HG03575 (cell line): Measurements from ENCODE around the gene NFS1.
"Not testable (repeated sequence)": the region's sequence is repeated elsewhere in the genome, so short reads cannot be mapped to it uniquely, and the experiment has no call there.

Experiments used
- ATAC-seq: cut with Tn5 transposase; IDR thresholded peaks from one replicate; pipeline ENCODE4 v1.9.1; 2021; ENCODE audit not compliant: unreplicated experiment, insufficient number of reproducible peaks, low FRiP score; ENCODE audit errors: extremely low read depth

The NFS1 gene

DNA sequence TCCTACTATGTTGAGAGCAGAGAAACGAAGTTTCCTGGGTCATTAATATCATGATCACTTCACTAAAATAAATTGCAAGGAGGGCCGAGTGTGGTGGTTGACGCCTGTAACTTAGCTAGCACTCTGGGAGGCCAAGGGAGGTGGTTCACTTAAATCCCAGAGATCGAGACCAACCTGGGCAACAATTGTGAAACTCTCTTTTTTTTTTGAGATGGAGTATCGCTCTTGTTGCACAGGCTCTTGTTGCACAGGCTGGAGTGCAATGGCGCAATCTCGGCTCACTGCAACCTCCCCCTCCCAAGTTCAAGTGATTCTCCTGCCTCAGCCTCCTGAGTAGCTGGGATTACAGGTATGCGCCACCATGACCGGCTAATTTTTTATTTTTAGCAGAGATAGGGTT lies 14.0 kb upstream of the NFS1 start:
- ATAC-seq = not testable (repeated sequence)

DNA sequence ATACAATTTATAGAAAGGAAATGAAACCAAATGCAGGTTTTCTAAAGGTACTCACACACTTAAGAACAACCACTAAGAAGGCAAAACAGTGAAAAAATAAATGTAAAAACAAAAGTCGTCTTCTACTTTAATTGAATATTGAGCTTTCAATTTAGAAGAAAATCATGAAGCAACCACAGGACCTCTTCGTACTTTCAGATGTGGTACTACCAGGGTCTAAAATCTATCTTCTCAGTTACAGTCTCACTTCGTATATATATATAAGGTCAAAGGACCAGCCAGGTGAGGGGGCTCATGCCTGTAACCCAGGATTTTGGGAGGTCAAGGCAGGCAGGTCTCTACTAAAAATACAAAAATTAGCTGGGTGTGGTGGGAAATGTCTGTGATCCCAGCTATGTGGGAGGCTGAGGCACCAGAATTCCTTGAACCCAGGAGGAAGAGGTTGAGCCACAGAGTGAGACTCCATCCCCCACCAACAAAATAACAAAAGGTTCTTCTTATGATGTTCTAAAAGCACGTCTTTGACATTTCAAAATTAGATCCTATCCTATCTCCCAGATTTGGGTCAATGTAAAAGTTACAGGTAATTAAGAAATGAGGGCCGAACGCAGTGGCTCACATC lies 12.5 kb upstream of the NFS1 start:
- no peak for ATAC-seq

DNA sequence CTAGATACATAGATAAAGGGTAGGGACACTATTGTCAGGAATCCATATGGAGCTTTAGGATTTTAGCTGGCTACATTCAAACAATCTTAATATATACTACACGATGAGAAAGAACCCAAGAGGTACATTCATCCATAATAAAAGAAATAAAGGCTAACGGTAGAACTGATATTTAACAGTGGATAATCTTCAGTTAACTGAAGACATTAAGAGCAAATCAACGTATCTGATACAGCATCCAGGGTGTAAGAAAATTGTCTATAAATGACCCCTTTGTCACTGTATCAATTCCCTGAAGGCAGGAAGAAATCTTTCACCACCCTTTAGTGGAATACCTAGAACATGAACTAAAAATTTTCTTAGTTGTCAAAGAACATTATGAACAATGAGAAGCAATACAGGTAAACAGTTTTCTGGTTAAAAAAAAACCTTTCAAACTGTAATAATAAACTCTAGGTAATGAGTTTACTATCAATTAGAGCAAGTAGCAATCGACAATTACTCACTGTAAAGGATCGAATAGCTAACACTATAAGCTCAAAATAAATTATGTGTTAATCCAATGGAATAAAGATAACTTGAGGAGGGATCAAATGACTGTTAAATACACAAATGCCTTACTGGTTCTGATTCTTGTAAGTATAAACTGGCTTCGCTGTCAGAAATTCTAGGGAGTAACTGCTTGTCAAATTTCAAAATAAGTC lies 11.9 kb upstream of the NFS1 start:
- ATAC-seq = no peak

DNA sequence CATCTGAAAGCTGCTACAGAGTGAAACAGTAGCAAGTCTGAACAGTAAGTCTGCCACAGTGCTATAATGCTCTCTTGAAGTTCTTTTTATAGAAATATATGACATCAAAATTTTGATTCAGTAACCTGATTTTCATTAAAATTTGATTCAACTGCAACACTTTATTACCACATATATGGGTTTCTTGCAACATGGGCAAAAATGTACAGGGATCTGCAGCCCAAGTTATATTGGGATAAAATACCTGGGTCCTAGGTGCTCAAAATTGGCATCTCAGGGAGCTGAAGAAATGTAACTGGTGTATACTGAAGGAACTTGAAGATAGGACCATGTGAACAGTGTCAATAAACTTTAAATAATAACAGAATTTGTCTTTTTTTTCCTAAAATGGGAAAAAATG lies 10.9 kb upstream of the NFS1 start:
- no peak for ATAC-seq

DNA sequence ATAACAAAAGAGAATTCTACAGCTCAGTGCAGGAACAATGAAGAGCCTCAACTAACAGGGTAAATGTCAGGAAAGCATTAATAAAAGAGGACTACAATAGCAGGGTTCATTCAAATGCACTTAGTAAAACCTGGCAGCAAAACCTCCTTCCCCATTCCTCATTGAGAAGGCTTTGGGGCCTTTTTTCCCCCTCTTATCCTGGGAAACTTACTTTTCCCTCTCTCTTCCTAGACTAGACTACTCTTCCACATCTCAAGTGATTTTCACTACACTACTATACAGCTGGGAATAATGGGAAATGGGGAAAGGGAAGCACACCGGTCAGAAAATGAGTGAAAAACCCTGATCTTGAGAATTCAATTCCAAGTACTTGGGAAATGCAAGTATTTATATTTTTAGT lies 10.1 kb upstream of the NFS1 start:
- no peak for ATAC-seq

DNA sequence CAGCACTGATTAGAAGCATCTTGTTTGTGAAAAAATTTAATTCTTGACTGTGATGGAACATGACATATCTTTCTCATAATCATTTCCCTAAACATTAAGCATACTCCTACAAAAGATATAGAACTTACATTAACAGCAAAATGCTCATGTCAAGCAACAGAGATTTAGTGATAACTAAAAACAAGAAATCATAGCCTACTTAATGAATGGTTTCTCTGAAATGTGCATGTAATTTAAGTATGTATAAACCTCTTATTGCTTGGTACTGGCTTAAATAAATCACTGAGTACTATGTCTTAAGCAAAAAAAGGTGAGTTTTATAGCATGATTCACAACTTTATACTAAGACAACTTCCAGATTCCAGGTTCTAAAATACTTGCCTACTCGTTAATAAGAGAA lies 9.3 kb upstream of the NFS1 start:
- ATAC-seq = no peak

DNA sequence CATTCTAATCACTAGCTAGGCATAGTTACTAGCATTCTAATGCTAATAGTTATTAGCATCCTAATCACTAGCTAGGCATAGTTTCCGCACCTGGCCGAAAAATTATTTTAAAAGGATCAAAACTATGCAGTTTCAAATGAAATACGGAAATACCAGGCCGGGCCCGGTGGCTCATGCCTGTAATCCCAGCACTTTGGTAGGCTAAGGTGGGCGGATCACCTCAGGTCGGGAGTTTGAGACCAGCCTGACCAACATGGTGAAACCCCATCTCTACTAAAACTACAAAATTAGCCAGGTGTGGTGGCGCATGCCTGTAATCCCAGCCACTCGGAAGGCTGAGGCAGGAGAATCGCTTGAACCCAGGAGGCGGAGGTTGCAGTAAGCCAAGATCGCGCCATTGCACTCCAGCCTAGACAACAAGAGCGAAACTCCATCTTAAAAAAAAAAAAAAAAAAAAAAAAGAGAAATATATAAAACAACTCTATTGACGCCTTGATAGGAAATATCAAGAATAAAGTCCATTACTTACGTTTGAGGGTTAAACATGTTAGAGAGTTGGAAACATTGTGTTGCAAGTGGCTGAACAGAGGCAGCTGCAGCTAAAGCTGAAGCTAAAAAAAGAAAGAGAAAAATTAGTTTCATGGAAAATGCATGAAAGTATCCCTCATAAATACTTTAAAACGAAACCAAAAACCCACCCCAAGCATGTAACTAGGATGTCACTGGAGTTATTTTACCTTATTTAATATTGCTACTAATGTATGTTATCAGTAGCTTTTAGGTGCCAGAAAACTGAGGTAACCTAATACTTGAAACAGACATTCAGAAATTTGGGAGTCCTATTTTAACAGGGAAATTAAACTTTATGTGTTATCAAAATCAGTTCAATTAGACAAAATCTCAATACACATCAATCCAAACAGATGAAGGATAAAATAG lies 7.7 kb upstream of the NFS1 start:
- not testable (repeated sequence) for ATAC-seq

DNA sequence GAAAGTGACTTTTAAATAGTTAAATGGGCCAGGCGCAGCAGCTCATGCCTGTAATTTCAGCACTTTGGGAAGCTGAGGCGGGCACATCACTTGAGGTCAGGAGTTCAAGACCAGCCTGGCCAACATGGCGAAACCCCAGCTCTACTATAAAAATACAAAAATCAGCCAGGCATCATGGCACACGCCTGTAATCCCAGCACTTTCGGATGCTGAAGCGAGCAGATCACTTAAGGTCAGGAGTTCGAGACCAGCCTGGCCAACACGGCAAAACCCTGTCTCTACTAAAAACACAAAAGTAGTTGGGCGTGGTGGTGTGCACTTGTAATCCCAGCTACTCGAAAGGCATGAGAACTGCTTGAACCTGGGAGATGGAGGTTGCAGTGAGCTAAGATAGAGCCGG lies 6.7 kb upstream of the NFS1 start:
- ATAC-seq = not testable (repeated sequence)

DNA sequence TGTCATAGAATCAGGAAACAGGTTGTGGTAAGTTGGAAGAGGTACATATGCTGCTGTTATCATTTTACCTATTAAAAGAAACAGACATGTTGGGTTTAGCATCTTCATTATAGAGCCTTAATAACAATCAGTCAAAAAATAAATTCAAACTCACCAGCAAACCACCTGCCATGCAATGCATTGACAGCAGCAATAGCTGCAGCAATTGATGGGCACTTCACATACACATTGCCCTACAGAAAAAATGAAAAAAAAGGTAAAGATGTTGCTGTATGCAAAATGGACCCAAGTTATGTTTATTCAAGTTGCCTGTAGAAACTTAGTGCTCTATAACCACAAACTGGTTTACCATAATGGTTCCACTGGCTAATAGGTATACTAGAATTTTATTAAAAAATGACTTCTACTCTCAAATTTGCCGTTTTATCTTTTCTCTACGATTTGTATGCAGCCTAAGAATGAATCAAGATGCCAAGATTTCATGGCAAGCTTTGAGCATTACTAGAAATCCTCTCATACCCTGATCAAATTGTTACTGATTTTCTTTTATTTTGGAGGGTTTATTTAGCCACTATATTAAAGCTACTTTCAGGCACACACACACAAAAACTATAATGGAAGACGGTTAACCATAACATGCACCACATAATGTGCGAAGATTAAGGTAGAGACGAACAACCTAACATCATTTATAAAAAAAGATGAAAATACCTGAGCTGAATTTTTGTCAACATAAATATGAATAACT lies 5.5 kb upstream of the NFS1 start:
- ATAC-seq = no peak

DNA sequence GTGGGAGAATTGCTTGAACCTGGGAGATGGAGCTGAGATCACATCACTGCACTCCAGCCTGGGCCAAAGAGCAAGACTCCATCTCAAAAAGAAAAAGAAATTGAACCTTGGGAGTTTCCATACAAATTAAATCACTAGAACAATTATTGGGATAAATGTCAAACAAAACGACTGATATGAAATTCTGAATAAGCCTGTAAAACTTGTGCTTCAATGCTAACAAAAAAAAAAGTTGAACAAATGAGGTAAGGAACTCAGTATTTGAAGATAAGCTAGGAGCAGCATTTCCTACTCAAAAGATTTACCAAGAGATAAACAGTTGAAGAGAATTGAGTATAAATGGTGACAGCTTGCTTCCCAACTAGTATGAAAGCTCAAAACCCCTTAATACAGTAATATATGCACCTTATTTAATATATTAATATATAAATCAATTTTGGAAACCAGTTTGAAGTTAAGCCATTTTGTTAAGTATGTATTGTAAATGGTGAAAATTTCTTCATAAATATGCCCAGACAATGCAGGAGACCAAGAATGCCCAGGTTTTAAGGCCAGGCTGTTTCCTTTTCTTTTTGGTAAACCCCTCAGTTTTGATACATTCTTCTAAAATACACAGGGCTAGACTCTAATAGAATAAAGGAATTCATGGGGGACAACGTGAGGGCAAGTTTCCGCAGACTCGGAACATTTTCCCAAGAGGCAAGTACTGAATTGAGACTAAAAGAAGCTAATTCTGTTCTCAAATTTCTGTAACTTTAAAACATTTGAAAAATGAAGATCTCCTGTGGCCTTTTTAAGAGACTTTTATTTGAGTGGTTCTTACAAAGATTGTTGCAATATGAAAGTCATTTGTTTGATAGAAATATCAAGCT lies 3.9 kb upstream of the NFS1 start:
- no peak for ATAC-seq

DNA sequence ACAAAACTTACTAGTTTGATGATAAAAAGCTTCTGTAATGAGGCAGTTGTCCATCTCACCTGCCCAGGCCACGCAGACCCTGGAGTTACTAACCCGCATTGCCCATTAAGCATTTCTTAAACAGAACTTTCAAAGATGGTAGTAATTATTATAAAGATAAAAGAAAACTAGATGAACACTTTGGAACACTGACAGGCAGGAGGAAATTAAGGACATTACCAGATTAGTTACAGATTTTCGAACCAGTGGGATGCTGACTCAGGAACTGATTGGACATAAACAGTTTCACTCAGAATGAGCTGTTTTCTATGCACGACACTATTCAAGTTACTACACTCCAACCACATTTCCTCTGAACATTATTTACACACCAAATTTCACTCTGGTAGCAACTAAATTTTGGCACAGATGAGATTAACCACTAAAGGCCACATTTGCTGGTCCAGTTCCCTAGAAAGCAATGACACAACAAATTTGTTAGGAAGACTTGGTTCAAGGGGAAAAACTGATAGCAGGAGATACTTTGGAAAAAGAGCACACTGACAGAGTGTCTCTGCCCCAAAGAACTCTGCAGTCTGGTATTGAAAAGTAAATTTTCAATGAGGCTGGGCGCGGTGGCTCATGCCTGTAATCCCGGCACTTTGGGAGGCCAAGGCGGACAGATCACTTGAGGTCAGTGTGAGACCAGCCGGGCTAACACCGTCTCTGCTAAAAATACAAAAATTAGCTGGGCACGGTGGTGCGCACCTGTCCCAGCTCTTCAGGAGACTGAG lies 3.1 kb upstream of the NFS1 start:
- ATAC-seq = no peak

DNA sequence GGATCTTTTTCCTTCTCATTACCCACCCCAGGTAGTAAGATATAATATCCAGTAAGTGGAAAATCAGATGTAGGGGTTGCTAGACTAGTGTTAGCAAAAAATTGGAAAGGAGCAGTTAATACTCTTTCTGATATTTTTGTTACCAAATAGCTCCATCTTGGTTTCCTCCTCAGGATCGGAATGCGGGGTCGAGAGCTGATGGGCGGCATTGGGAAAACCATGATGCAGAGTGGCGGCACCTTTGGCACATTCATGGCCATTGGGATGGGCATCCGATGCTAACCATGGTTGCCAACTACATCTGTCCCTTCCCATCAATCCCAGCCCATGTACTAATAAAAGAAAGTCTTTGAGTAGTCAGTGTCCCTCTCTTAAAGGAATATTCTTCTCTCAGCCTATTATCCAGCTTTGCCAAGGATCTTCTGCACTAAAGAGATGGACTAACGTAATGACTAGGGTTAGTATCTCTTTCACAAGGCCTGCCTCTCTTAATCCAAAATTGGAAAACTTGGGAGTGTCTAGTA lies 1.5 kb upstream of the NFS1 start:
- ATAC-seq = no peak

DNA sequence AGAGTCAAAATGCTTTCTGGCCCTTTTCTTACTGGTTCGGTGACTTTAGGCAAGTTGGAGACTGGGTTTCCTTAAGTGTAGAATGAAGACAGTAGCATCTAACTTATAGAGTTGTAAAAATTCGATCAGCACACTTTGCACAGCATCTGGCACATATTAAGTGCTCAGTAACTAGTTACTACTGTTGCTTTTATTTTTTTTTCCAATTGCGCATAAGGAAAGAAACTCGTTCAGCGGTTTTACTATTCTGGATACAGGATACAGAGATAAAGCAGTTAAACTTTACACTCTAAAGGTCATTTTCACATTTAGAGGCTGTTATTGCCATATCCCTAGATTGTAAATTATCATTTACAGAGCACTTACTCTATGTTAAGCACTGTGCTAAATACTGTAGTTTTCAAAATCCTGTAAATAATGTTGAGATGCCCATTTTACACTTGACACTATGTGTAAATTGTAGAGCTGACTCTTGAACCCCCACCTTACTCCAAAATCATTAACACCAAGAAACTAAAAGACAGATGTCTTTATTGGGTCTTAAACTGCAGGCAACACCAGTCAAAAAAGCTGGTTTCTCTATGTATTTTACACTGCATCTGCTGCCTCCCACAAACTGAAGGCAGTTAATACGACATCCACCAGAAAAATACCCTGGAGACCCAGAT lies 939 bp upstream of the NFS1 start:
- no peak for ATAC-seq

DNA sequence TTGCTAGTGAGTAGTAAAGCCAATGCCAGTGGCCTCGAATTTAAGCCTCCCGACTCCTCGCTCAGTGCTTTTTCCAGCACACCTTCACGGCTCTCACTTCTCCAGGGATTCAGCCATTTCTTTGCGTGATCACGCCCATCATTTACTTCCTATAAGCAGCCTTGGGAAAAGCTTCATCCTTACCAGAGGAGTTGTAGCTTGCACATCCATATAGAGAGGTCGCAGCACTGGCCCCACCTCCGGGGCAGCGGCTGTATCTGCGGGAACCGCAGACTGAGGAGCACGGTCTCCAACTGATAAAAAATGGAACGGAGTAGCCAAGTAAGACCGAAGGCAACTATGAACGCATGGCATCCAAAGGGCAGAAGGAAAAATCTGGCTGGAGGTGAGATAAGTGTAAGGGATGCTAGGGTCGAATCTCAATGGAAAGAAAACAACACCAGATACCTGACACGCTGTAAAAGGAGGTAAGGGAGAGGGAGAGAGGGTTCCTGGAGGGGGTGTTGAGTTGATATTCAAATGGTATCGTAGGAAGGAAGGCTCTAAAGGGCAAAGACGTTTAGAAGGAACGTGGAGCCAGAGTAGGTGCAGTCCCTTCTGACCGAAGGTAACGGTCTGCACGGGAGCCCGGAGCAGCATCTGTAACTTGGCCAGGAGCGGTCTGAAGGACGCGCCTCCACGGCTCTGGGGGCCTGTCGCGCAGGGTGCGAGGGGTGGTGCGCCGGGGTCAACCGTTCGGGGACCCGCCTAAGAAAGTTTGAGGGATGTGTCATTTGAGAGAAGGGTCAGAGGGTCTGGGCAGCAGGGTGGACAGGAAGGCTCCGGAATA lies 640 bp downstream of the NFS1 start:
- ATAC-seq = no peak

DNA sequence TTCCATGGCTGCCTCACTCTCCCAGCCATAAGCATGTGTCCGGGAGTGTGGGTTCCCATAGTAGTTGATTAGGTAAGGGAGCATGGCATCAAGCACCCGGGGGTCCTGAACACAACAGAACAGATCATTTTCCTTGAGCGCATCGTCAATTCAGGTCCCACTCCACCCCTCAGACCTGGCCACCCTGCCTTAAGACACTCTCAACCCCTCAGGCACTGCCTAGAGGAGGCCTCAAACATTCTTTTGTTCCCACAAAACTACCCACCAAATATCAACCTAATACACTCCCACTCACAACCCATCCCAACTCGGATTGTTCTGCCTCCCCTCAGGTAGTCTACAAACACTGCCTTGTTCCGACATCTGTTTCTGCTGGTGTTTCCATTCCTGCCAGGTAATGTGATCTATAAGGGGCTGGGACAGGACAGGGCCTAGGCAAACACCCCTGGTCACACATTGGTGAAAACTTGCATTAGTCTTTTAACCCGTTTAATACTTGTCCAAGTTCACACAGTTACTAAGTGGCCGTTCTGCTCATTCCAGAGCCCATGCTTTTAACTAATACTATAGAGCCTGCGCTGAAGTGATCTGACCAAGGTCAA lies 1.4 kb downstream of the NFS1 start:
- no peak for ATAC-seq

DNA sequence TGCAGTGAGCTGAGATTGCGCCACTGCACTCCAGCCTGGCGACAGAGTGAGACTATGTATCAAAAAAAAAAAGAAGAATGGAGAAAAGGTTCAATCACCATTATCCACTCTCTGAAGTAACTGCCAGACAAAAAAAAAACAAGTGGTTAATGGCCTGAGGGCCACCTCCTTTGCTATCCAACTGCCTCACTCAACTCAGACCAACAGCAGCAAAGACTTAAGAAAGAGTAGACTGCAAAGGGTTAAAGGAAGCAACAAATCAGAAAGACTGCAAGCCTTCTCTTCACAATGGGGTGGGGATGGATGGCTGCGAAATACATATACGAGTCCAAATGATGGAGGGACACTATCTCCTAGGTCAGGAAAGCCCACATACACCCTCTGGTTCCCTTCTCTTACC lies 3.2 kb downstream of the NFS1 start:
- no peak for ATAC-seq
